IPS-18c (cell line): ENCODE results near the gene VWA8.
"Not testable (repeated sequence)": the region's sequence is repeated elsewhere in the genome, so short reads cannot be mapped to it uniquely, and the experiment has no call there.

Experiments
- H3K4me3 ChIP-seq: 2 replicates; pipeline ENCODE4 v1.7.0; 2013; ENCODE audit warnings: low read depth, mild to moderate bottlenecking, low read length, moderate library complexity; ENCODE audit not compliant: insufficient read depth
- H3K9me3 ChIP-seq: one replicate; pipeline ENCODE4 v1.6.1; 2013; ENCODE audit warnings: mild to moderate bottlenecking, low read length, moderate library complexity; ENCODE audit not compliant: control insufficient read depth, insufficient read depth

VWA8 gene

DNA sequence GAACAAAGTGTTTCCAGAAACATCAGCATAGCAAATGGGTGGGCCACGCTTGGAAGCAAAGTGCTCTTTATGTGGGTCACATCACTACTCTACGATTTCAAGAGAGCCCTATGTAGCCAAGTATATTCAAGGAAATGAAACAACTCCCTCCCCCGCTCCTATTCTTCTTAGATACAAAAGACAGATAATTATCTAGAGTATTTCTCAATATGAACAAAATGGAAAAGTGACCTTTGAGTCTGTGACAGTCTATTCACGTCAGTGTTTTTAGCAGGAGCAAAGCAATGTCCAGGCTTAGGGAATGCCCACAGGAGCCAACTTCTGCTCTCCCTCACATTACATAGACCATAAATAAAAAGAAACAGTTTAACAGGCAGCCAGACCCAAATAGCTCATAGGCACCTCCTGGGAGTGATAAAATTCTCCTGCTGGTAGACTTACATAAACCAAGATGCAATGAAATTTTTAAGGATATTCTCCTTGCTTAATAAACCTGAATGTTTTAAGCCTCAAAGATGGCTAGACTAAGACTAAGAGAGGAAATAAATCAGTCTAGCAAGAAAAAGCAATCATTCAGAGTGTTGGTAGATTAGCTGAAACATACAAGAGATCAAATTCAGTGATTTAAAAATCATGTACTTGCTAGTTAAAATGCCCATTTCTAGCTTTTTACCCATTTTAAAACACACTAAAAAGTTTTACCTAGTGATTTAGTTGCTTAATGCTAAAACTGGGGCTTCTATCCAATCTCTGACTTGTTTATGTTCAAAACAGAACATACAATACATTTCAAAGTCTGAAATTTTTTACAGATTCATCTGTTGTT lies 320.7 kb downstream of the VWA8 start:
- no peaks in the 10 kb centered on the region for H3K9me3 ChIP-seq
- no peak overlapping the region for H3K4me3 ChIP-seq

DNA sequence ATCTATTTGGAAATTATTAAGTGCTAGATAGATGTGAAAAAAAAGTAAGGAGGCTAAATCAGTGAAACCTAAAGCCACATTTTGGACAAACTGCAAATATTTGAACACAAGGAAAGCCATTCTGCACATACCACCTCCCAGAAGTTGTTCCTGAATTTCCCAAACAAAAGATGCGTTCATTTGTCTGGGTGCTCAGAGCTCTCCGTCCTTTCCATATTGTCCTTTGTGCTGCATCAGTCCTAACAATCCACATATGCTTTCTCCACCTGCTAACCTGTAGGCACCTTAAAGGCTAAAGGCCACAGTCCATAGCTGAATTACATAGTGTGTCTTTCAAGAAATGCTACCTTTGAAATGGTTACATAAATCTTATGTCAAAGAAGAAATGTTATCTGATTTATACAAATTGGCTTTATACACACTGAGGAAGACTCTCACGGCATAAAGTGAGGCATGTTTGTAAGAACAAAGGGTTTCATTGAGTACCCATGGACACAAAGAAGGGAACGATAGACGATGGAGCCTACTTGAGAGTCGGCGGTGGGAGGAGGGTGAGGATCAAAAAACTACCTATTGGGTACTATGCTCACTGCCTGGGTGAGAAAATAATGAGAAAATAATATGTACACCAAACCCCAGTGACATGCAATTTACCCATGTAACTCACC lies 321.5 kb downstream of the VWA8 start:
- Histone ChIP-seq H3K9me3 (no peaks in the 10 kb centered on the region), H3K4me3 (no peak overlapping the region)

DNA sequence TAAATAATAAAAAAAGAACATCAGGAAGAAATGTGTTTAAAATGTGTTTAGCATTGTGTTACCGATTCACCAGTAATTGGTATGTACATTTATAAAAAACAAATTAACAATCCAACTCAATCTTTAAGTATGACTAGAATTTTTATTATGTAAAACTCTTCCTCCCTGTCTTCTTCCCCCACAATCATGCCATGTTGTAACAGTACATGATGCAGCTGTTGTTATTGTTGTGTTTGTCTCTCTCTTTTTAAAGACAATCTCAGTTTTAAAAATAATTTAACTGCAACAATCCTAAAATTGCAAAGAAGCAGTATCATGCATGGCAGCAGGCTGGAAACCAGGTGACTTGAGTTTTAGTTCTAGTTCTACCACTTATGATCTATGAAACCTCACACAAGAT lies 323.3 kb downstream of the VWA8 start:
- Histone ChIP-seq H3K4me3 (no peak overlapping the region), H3K9me3 (no peaks in the 10 kb centered on the region)

DNA sequence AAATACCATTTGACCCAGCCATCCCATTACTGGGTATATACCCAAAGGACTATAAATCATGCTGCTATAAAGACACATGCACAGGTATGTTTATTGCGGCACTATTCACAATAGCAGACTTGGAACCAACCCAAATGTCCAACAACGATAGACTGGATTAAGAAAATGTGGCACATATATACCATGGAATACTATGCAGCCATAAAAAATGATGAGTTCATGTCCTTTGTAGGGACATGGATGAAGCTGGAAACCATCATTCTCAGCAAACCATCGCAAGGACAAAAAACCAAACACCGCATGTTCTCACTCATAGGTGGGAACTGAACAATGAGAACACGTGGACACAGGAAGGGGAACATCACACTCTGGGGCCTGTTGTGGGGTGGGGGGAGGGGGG lies 323.9 kb downstream of the VWA8 start:
- not testable (repeated sequence) for H3K9me3 ChIP-seq

DNA sequence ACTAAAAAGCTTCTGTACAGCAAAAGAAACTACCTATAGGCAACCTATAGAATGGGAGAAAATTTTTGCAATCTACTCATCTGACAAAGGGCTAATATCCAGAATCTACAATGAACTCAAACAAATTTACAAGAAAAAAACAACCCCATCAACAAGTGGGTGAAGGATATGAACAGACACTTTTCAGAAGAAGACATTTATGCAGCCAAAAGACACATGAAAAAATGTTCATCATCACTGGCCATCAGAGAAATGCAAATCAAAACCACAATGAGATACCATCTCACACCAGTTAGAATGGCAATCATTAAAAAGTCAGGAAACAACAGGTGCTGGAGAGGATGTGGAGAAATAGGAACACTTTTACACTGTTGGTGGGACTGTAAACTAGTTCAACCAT lies 324.3 kb downstream of the VWA8 start:
- not testable (repeated sequence) for H3K9me3 ChIP-seq, H3K4me3 ChIP-seq

More for the DNA sequence above, 323.9 kb downstream of the VWA8 start:
- H3K4me3 ChIP-seq = not testable (repeated sequence)

DNA sequence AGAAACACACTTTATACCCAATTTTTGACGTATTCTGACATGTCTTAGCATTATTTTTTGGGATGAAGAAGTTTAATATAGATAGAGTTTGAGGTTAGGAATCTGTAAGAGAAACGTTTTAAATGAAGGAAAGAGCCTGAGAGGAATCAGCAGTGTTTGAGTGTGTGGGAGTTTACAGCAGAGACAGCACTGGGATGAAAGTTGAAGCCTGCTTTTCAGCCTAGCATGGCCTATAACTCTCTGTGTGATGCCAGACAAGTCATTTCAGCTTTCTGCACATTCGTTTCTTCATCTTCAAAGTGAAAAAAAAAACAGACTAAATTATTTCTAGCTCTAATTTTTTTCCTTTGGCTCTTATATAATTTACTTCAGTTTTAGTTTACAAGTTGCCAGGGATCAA lies 326.5 kb downstream of the VWA8 start:
- H3K4me3 ChIP-seq = no peak overlapping the region
- no peaks in the 10 kb centered on the region for H3K9me3 ChIP-seq

DNA sequence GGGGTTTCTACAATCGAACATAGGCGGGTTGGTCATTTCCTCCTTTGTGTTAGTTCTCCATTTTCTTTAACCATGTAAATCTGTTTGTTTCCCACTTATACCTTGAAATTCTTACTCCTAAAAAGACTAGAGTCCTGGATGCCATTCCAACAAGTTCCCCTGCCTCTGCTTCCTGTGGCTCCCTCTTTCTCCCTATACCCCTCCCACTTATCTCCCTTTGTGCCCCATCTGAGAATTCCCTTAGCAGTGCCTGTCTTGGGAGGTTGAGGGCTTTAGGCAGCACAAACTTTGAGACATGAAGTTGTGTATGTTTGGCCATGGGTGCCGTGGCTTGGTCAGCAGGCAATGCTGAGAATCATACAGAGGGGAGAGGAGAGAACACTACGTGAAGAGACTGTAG lies 327.1 kb downstream of the VWA8 start:
- H3K4me3 ChIP-seq = no peak overlapping the region
- H3K9me3 ChIP-seq = no peaks in the 10 kb centered on the region

DNA sequence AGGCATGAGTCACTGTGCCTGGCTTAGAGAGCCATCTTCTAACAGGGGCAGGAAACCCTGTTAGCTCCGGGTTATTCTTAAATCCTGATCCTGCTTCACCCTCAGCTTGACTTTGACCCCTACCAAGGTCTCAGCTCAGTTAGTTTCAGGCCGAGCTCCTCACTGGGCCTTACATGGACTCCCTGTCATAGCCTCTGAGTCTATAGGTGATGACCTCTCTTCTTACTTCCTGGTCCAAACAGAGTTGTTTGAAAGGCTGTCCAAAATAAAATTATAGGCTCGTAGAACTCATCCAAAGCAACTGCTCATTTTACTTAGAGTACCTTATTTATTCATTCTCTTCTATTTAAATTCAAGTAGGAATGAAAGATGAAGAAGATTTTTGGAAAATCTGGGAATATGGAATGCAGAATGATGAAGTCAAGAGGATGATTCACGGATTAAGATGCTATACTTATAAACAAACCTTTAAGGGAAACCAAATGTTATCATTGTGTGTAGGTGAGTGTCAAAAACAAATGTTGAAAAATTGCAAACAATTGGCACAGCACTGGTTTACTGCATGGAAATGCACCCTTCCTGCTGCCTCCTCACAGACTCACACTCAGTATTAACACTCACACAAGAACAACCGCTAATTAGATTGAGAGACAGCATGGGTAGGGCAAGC lies 329.5 kb downstream of the VWA8 start:
- H3K4me3 ChIP-seq = no peak overlapping the region

DNA sequence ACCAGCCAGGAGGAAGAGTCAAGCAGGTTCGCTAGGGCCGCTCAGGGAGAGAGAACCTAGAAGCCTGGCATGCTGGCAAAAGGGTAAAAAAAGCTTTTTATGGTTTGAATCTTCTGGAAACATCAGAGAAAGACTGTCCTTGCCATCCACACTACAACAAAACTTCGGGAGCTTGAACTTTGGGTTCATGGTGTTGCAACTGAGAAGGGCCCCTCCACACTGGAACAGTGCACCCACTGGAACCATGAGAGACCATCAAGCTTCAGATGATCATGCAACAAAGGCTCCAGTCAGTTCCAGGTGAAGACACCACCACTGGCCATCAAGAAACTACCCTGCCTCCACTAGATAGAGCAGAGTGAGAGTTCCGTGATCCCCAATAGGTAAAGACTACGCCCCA lies 333.5 kb downstream of the VWA8 start:
- Histone ChIP-seq H3K9me3 (no peaks in the 10 kb centered on the region), H3K4me3 (no peak overlapping the region)

More for the DNA sequence above, 329.5 kb downstream of the VWA8 start:
- H3K9me3 ChIP-seq = no peaks in the 10 kb centered on the region

DNA sequence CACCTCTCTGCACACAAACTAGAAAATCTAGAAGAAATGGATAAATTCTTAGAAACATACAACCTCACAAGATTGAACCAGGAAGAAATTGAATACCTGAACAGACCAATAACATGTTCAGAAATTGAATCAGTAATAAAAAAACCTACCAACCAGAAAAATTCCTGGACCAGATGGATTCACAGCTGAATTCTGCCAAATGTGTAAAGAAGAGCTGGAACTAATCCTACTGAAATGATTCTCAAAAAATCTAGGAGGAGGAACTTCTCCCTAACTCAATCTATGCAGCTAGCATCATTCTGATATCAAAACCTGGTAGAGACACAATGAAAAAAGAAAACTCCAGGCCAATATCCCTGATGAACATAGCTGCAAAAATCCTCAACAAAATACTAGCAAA lies 336.9 kb downstream of the VWA8 start:
- Histone ChIP-seq H3K4me3 (no peak overlapping the region), H3K9me3 (peaks cover 3% of the 10 kb centered on the region)

DNA sequence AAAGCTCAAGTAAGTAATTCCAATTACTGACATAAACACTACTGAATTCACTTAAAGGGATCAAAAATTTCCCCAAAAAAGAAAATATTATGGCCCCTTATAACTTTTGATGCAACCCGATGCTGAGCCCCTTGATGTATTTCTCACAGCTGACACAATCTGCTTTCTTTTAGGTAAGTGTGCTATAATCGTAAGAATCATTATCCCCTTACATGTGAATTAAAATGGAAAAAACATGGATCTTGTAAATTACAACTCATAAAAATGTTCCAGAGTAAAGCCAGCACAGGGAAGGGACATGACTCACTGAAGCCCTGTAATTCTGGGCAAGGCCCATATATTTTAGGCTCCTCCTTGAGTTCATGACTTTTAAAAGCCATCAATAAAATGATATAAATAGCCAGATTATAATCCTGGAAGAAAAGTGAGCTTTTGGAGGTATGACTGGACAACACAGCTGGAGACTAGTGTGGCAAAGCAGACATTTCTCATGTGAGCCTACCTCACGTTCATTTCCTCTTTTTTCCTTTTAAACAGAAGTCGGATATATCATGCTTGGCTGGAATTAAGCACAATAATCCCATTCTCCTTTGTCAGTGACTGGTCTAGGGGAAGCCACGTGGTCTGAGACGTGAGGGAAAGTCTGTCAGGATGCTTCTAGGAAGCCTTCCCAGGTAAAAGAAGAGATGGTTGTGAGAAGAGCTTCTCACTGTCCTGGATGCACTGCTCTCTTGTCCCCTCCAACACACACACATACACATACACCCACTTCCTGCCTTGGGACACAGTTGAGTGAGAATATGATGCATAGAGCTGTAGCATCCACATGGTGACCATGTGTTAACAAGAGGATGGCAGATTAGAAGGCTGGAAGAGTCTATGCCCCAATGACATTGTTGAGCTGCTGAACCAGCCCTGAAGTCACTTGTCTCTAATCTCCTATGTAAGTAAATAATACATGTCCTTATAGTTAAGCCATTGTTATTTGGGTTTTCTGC lies 338.2 kb downstream of the VWA8 start:
- peaks cover 3% of the 10 kb centered on the region for H3K9me3 ChIP-seq
- no peak overlapping the region for H3K4me3 ChIP-seq

DNA sequence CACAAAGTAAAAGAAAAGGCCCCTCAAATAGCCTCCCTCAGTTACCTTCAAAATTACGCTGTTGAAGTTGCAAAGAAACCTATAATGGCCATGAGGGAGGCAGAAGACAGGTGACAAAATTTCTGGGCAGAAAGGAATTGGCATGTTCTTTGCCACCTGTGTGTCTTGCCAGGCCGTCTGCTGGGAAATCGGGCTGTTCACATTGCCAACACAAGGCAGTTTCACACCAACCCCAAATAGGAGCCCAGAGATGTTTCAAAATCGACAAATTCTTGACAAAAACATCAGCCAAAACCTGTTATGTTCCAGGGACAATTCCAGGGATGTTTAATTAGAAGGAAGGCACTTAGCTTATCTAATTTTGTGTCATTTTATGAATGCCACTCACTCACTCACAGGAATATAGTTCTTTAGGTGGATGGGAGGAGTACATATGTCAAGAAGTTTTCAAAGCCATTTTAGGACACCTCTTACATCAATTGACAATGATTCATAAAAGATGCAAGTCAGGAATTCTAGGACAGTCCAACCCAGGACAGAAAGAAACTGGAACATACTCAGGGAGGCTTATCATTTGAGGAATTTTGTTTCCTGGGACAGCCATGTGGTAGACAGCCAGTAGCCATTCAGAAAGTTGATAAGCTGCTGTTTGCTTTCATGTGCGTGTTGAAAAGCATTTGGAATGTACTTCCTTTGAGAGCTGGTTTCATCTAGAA lies 339.0 kb downstream of the VWA8 start:
- no peak overlapping the region for H3K4me3 ChIP-seq
- peaks cover 3% of the 10 kb centered on the region for H3K9me3 ChIP-seq

DNA sequence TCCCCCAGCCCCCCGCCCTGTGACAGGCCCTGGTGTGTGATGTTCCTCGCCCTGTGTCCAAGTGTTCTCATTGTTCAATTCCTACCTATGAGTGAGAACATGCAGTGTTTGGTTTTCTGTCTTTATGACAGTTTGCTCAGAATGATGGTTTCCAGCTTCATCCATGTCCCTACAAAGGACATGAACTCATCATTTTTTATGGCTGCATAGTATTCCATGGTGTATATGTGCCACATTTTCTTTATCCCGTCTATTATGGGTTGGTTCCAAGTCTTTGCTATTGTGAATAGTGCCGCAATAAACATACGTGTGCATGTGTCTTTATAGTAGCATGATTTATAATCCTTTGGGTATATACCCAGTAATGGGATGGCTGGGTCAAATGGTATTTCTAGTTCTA lies 343.3 kb downstream of the VWA8 start:
- not testable (repeated sequence) for H3K9me3 ChIP-seq, H3K4me3 ChIP-seq

DNA sequence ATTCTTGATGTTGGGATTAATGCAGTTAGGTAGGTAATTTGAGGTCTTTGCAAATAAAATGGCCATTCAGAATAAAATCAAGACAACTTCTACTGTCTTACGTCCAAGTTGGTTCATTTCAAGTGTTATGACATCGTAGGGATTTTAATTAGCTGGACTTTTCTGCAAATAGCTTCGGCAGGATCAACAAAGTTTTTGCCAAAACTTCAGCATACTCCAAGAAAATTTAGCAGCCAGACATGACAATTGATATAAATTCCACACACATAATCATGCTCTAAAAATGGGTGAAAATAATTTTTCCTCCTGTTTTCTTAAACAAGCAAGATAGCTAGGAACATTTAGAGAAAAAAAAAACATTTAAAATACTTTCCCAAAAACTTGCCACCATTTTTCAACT lies 344.8 kb downstream of the VWA8 start:
- no peaks in the 10 kb centered on the region for H3K9me3 ChIP-seq
- H3K4me3 ChIP-seq = no peak overlapping the region

DNA sequence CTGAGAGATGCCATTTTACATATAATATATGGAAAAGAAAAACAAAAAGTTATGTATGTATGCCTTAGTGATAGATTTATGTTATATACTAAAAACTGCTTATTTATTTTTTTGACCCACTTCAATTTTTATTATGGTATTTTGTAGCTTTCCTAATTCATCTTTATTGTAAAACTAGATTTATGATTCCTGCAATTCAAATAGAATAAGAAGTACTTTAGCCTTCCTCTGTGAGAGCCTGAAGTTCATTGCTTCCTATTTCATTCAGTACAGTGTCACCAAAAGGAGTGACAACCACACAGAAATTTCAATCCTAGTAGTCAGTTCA lies 345.4 kb downstream of the VWA8 start:
- no peak overlapping the region for H3K4me3 ChIP-seq

DNA sequence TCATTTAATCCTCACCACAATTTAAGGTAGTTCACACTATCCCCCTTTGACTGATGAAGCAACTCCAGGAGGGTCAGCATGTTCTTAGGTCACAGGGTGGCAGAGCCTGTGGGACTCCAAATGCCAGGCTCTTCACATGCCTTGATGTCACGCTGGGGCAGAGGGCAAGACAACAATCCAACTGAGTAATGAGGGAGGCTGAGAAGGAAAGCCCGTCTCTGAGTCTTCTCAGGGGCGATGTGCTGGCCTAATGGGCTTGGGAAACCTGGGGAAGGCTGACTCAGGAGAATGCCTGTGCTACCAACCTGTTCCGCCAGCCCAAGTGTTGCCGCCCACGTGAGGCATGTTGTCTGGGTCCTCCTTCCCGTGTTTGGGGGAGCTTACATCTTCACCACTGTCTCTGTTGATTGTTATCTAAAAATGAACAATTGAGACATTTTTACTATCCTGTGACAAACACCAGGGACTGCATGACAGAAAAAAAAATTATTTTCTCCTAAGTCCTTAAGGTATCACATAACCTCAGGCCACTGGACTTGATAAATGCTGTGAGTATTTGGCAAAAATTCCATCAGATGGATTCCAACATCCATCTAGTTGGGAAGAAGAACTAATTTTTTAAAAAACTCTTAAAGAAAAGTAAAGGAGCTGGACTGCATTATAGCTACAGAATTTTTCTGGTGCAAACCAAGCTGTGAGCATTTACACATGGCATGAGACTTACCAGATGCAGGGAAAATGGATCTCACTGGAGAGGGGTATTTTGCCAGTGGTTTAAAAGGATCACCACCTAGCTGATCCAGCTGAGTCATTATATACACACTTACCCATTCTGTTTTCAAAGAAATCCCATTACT lies 346.0 kb downstream of the VWA8 start:
- Histone ChIP-seq H3K4me3 (no peak overlapping the region), H3K9me3 (no peaks in the 10 kb centered on the region)

More for the DNA sequence above, 345.4 kb downstream of the VWA8 start:
- H3K9me3 ChIP-seq = no peaks in the 10 kb centered on the region
